Measurements from ENCODE around the gene FLVCR2.

Gene FLVCR2

DNA sequence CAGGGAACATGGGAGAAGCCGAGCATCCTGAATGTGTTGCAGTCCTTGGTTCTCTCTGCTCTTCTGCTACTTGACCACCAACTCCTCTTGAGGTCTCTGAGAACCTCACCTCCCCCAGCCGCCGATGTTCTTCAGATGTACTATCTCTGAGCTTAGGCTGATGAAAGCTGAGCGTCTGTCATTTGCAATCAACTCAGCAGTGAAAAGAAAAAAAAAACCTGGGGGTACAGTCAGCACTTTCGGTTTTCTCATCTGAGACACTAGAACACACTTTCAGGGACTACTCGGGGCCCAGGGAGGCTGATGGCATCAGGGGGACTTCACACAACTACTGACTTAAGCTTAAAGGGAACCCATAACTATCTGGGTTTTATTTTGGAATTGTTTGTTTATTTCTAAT, 9.6 kb upstream of the FLVCR2 start:
- Histone ChIP-seq H3K9me2 (replicated peaks; ENCODE audit: insufficient read depth, low read length) (no peaks in the 10 kb centered on the region), H3K79me2 (ENCODE audit: low read length) (no peaks in the 10 kb centered on the region), H3K36me3 (replicated peaks; ENCODE audit: insufficient read depth, low read length) (no peaks in the 10 kb centered on the region), H3K4me2 (ENCODE audit: low read depth, low read length) (peak overlapping the region; percentile 62), H3K4me3 (ENCODE audit: low read length) (no peak overlapping the region), H4K20me1 (ENCODE audit: insufficient read depth, low read length) (no peaks in the 10 kb centered on the region), H3K9me3 (replicated peaks; ENCODE audit: insufficient read depth, low read length) (no peaks in the 10 kb centered on the region), H3K27me3 (replicated peaks; ENCODE audit: insufficient read depth, low read length) (no peaks in the 10 kb centered on the region), H3K4me1 (ENCODE audit: low read length) (peaks cover 15% of the 10 kb centered on the region), H3K9ac (ENCODE audit: low read length) (no peak overlapping the region), H3F3A (ENCODE audit: insufficient read depth, low read length) (no peaks in the 10 kb centered on the region), H2AFZ (ENCODE audit: low read length) (peak overlapping the region; percentile 72), H3K27ac (ENCODE audit: low read length) (peak overlapping the region; percentile 64; the same call in 1 of the 2 replicates)
- DNase-seq, result peak; percentile 68
- TF ChIP-seq EZH2 (optimal IDR thresholded peaks at IDR 0.05; ENCODE audit: low read depth, low read length), result no peak
- no peak for TF ChIP-seq EZH2phosphoT487 (IDR thresholded peaks at IDR 0.05; ENCODE audit: low read length)
- TF ChIP-seq, protein P1, sequence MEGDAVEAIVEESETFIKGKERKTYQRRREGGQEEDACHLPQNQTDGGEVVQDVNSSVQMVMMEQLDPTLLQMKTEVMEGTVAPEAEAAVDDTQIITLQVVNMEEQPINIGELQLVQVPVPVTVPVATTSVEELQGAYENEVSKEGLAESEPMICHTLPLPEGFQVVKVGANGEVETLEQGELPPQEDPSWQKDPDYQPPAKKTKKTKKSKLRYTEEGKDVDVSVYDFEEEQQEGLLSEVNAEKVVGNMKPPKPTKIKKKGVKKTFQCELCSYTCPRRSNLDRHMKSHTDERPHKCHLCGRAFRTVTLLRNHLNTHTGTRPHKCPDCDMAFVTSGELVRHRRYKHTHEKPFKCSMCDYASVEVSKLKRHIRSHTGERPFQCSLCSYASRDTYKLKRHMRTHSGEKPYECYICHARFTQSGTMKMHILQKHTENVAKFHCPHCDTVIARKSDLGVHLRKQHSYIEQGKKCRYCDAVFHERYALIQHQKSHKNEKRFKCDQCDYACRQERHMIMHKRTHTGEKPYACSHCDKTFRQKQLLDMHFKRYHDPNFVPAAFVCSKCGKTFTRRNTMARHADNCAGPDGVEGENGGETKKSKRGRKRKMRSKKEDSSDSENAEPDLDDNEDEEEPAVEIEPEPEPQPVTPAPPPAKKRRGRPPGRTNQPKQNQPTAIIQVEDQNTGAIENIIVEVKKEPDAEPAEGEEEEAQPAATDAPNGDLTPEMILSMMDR (IDR thresholded peaks at IDR 0.05; ENCODE audit: low read length), result no peak

DNA sequence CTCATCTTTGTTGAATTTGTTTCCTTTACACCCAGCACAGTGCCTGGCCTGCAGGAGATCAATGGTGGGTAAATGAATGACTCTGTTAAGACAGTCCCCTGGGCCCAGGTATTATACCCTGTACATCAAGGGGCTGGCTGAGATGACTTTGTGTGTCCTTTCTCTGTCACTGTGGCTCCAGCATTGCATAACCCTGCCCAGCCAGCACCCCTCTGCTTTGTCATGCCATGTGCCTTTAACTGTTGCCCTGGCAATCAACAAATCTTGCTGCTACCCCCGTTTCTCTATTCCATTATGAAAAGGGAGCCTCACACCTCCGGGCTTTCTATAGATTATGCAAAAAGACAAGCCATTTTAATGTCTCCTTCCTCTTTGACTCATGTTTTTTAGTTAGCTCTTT, 7.6 kb upstream of the FLVCR2 start:
- Histone ChIP-seq H3K9me2 (replicated peaks; ENCODE audit: insufficient read depth, low read length) (no peaks in the 10 kb centered on the region), H2AFZ (ENCODE audit: low read length) (no peak overlapping the region), H3K4me1 (ENCODE audit: low read length) (peaks cover 15% of the 10 kb centered on the region), H3K27me3 (replicated peaks; ENCODE audit: insufficient read depth, low read length) (no peaks in the 10 kb centered on the region), H3K9me3 (replicated peaks; ENCODE audit: insufficient read depth, low read length) (no peaks in the 10 kb centered on the region), H3K27ac (ENCODE audit: low read length) (no peak overlapping the region), H3K4me2 (ENCODE audit: low read depth, low read length) (no peak overlapping the region), H3K9ac (ENCODE audit: low read length) (no peak overlapping the region), H3K36me3 (replicated peaks; ENCODE audit: insufficient read depth, low read length) (no peaks in the 10 kb centered on the region), H4K20me1 (ENCODE audit: insufficient read depth, low read length) (no peaks in the 10 kb centered on the region), H3K4me3 (ENCODE audit: low read length) (no peak overlapping the region), H3F3A (ENCODE audit: insufficient read depth, low read length) (no peaks in the 10 kb centered on the region), H3K79me2 (ENCODE audit: low read length) (no peaks in the 10 kb centered on the region)
- TF ChIP-seq EZH2phosphoT487 (IDR thresholded peaks at IDR 0.05; ENCODE audit: low read length), result no peak
- TF ChIP-seq, protein P1 (IDR thresholded peaks at IDR 0.05; ENCODE audit: low read length), result no peak
- no peak for TF ChIP-seq EZH2 (optimal IDR thresholded peaks at IDR 0.05; ENCODE audit: low read depth, low read length)
- no peak for DNase-seq

DNA sequence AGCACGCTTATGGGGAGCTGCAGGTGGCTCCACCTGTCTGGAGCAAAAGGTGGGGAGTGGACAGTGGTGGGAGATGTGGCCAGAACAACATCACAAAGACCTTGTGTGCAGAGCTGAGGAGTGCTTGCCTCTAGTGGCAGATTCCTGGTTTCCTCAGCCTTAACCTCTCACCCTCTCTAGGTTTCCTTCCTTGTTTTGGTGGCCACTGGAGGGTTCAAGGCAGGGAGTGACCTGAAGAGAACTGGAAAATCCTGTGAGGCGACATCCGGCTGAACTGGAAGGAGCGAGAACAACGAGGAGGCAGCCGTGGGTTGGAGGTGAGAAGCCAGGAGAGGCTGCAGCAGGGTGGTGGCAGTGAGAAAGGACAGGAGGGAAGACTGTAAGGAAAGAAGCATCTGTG, 6.3 kb upstream of the FLVCR2 start:
- no peaks in the 10 kb centered on the region for H3K9me3 ChIP-seq (replicated peaks; ENCODE audit: insufficient read depth, low read length)
- TF ChIP-seq EZH2 (optimal IDR thresholded peaks at IDR 0.05; ENCODE audit: low read depth, low read length), result no peak
- TF ChIP-seq EZH2phosphoT487 (IDR thresholded peaks at IDR 0.05; ENCODE audit: low read length), result no peak
- TF ChIP-seq, protein P1 (IDR thresholded peaks at IDR 0.05; ENCODE audit: low read length), result no peak
- no peaks in the 10 kb centered on the region for H3K36me3 ChIP-seq (replicated peaks; ENCODE audit: insufficient read depth, low read length)
- no peaks in the 10 kb centered on the region for H4K20me1 ChIP-seq (ENCODE audit: insufficient read depth, low read length)
- H3K4me2 ChIP-seq (ENCODE audit: low read depth, low read length), result no peak overlapping the region
- H3K27ac ChIP-seq (ENCODE audit: low read length), result no peak overlapping the region
- no peaks in the 10 kb centered on the region for H3K27me3 ChIP-seq (replicated peaks; ENCODE audit: insufficient read depth, low read length)
- no peak for DNase-seq
- H3F3A ChIP-seq (ENCODE audit: insufficient read depth, low read length), result no peaks in the 10 kb centered on the region
- peaks cover 15% of the 10 kb centered on the region for H3K4me1 ChIP-seq (ENCODE audit: low read length)
- H3K9ac ChIP-seq (ENCODE audit: low read length), result no peak overlapping the region
- H3K9me2 ChIP-seq (replicated peaks; ENCODE audit: insufficient read depth, low read length), result no peaks in the 10 kb centered on the region
- H3K79me2 ChIP-seq (ENCODE audit: low read length), result no peaks in the 10 kb centered on the region
- no peak overlapping the region for H3K4me3 ChIP-seq (ENCODE audit: low read length)
- no peak overlapping the region for H2AFZ ChIP-seq (ENCODE audit: low read length)

All from MM.1S (cell line).